HG03135 (cell line): ENCODE results near the gene FARS2.

ENCODE experiments used
- ATAC-seq: cut with Tn5 transposase; IDR thresholded peaks from one replicate; pipeline ENCODE4 v1.9.1; 2021; ENCODE audit warnings: mild to moderate bottlenecking, moderate library complexity; ENCODE audit not compliant: unreplicated experiment

FARS2 gene

GRCh38 chr6:5459346-5459745, 198.0 kb downstream of the FARS2 start:
- ATAC-seq: no peak

GRCh38 chr6:5461365-5461764, 200.1 kb downstream of the FARS2 start:
- ATAC-seq: no peak

- no peak for ATAC-seq
Measured at GRCh38 chr6:5462856-5463255, 201.5 kb downstream of the FARS2 start.

- no peak for ATAC-seq
Measured at GRCh38 chr6:5463690-5464089, 202.4 kb downstream of the FARS2 start.

- no peak for ATAC-seq
Measured at GRCh38 chr6:5464099-5464885, 203.0 kb downstream of the FARS2 start.

GRCh38 chr6:5466281-5467136, 205.2 kb downstream of the FARS2 start:
- no peak for ATAC-seq

- ATAC-seq: no peak
Measured at GRCh38 chr6:5468586-5468985, 207.3 kb downstream of the FARS2 start.

- ATAC-seq: no peak
Measured at GRCh38 chr6:5469101-5469846, 208.0 kb downstream of the FARS2 start.

- ATAC-seq: no peak
Measured at GRCh38 chr6:5471044-5471443, 209.7 kb downstream of the FARS2 start.

GRCh38 chr6:5471637-5472398, 210.5 kb downstream of the FARS2 start:
- ATAC-seq: no peak

GRCh38 chr6:5472571-5472970, 211.3 kb downstream of the FARS2 start:
- ATAC-seq: no peak

- no peak for ATAC-seq
Measured at GRCh38 chr6:5475779-5476178, 214.5 kb downstream of the FARS2 start.

- ATAC-seq: no peak
Measured at GRCh38 chr6:5478380-5478779, 217.1 kb downstream of the FARS2 start.

GRCh38 chr6:5481033-5481432, 219.7 kb downstream of the FARS2 start:
- no peak for ATAC-seq

- no peak for ATAC-seq
Measured at GRCh38 chr6:5481750-5482149, 220.4 kb downstream of the FARS2 start.

GRCh38 chr6:5482619-5483018, 221.3 kb downstream of the FARS2 start:
- no peak for ATAC-seq

- ATAC-seq: no peak
Measured at GRCh38 chr6:5484692-5485091, 223.4 kb downstream of the FARS2 start.

GRCh38 chr6:5486214-5486613, 224.9 kb downstream of the FARS2 start:
- ATAC-seq: peak; percentile 96

GRCh38 chr6:5490501-5491069, 229.3 kb downstream of the FARS2 start:
- no peak for ATAC-seq

- no peak for ATAC-seq
Measured at GRCh38 chr6:5492356-5492755, 231.0 kb downstream of the FARS2 start.
